AG04449 (cell line): Measurements from ENCODE around the gene CCDC24.

Experiments used
- CTCF ChIA-PET: fragments of 350-600 bp; formaldehyde crosslinking; extraction: SDS; loops from one replicate; lab custom pipeline; 2021; ENCODE audit warnings: antibody characterized with exemption; lab: Yijun Ruan, JAX
- POLR2A ChIA-PET: fragments of 400-600, 350-600 bp; formaldehyde crosslinking; extraction: SDS; loops from one replicate; lab custom pipeline; 2020; ENCODE audit warnings: antibody characterized with exemption, inconsistent platforms; lab: Yijun Ruan, JAX
- DNase-seq: peaks from one replicate; pipeline ENCODE4 v3.0.0-alpha.2; 2010; ENCODE audit warnings: low read depth, low spot score
- H3K4me3 ChIP-seq: 2 replicates; pipeline ENCODE4 v1.5.1; 2011; ENCODE audit warnings: low read depth, mild to moderate bottlenecking, control low read depth, low read length
- CTCF ChIP-seq: IDR thresholded peaks from one replicate; pipeline ENCODE4 v1.5.1; 2011; ENCODE audit warnings: mild to moderate bottlenecking, moderate library complexity, low read length, control low read depth, inconsistent platforms; ENCODE audit not compliant: insufficient read depth; ENCODE audit errors: missing control alignments

CCDC24 gene

GRCh38 chr1:44035726-44036408 is 44.5 kb downstream of the CCDC24 start:
- DNase-seq: no peak
- TF ChIP-seq CTCF: no peak
- ChIA-PET POLR2A (interaction anchor here (0.6 kb wide), 1 partner anchor 385 kb away, joined by 3 read pairs; no protein-coding TSS in a partner anchor), CTCF (interaction anchor here (0.7 to 12.3 kb wide), 29 partner anchors 8 to 565 kb away, joined by 3 to 195 read pairs (median 5); no protein-coding TSS in a partner anchor)
- no peak overlapping the region for H3K4me3 ChIP-seq

GRCh38 chr1:44036409-44037139 is 45.2 kb downstream of the CCDC24 start:
- peak; percentile 78 for TF ChIP-seq CTCF
- no peak for DNase-seq
- H3K4me3 ChIP-seq: no peak overlapping the region
- ChIA-PET CTCF (interaction anchor here (0.6 to 12.3 kb wide), 36 partner anchors 9 to 566 kb away, joined by 3 to 195 read pairs (median 4); no protein-coding TSS in a partner anchor), POLR2A (interaction anchor here (0.6 kb wide), 1 partner anchor 386 kb away, joined by 3 read pairs; no protein-coding TSS in a partner anchor)

GRCh38 chr1:44037154-44037553 is 45.8 kb downstream of the CCDC24 start:
- CTCF ChIA-PET: interaction anchor here (0.6 to 12.3 kb wide), 26 partner anchors 9 to 508 kb away, joined by 3 to 195 read pairs (median 5); no protein-coding TSS in a partner anchor
- POLR2A ChIA-PET: no interaction called here
- no peak for DNase-seq
- no peak overlapping the region for H3K4me3 ChIP-seq
- no peak for TF ChIP-seq CTCF

GRCh38 chr1:44038876-44039657 is 47.7 kb downstream of the CCDC24 start:
- CTCF ChIA-PET: interaction anchor here (0.9 to 11.8 kb wide), 3 partner anchors 10 to 46 kb away, joined by 3 to 313 read pairs (median 16); no protein-coding TSS in a partner anchor

GRCh38 chr1:44040418-44040817 is 49.0 kb downstream of the CCDC24 start:
- CTCF ChIA-PET: interaction anchor here (1.5 to 11.8 kb wide), 4 partner anchors 9 to 176 kb away, joined by 3 to 313 read pairs (median 10); partner anchors contain the start of gene IPO13

More at GRCh38 chr1:44038876-44039657, 47.7 kb downstream of the CCDC24 start:
- H3K4me3 ChIP-seq: no peak overlapping the region
- TF ChIP-seq CTCF: no peak
- no peak for DNase-seq
- POLR2A ChIA-PET: no interaction called here

More at GRCh38 chr1:44040418-44040817, 49.0 kb downstream of the CCDC24 start:
- no peak for DNase-seq
- TF ChIP-seq CTCF: no peak
- no peak overlapping the region for H3K4me3 ChIP-seq
- POLR2A ChIA-PET: interaction anchor here (0.8 kb wide), 1 partner anchor 9 kb away, joined by 4 read pairs; the partner anchor contains the start of gene SLC6A9
